ENCODE results near the gene PCDHGB3.
A peak's percentile ranks its signal among the peaks of the same experiment; 100 is the strongest.
"Not testable (repeated sequence)": the region's sequence is repeated elsewhere in the genome, so short reads cannot be mapped to it uniquely, and the experiment has no call there.

PCDHGB3 gene

DNA sequence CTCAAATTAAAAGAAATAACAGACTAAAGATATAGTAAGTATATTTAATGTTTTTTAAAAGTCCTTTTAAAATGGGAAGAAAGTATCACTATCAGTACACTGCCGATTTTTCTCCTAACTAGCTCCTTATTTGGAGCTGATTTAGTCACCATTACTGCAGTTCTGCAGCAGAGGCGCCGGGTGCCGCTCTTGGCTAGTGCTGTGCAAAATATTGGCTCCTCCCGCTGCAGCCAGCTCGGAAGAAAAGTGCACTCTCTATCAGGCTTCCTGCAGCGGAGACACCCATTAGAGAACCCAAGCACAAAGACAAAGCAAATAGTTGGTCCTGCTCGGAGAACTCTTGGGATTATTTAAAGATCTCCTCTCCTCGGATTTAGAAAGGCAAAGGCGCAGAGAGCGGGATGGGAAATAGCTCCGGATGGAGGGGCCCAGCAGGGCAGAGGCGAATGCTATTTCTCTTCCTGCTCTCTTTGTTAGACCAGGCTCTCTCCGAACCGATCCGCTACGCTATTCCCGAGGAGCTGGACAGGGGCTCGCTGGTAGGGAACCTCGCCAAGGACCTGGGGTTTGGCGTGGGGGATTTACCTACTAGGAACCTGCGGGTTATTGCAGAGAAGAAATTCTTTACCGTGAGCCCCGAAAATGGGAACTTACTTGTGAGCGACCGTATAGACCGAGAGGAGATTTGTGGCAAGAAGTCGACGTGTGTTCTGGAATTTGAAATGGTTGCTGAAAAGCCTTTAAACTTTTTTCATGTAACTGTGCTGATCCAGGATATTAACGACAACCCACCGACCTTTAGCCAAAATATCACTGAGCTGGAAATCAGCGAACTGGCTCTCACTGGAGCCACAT is at the start of gene PCDHGB3:
PCDHGB3 (plus strand) TSS at position 249 of the 855 bp plus-strand sequence; CDS start at position 402, 153 bp downstream.
- DNase-seq: no peak

DNA sequence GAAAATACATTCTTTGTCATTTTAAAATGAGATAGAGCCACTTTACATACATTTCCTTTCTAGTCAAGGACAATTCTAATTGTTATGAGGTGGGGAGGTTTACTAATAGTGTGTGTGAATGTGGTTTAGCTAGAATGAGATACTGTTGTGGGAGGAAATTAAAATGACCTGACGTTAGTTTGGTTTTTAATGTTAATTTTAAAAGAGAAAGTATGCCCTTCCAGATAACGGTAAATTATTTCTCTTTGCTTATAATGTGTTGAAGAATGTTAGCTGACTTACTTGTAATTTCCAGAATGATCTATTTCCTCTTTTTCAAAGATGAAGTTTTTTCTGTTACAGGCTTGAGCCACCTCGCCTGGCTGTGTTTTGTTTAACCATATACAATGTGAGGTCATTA is 47.8 kb upstream of the PCDHGB3 start:
- DNase-seq: no peak

DNA sequence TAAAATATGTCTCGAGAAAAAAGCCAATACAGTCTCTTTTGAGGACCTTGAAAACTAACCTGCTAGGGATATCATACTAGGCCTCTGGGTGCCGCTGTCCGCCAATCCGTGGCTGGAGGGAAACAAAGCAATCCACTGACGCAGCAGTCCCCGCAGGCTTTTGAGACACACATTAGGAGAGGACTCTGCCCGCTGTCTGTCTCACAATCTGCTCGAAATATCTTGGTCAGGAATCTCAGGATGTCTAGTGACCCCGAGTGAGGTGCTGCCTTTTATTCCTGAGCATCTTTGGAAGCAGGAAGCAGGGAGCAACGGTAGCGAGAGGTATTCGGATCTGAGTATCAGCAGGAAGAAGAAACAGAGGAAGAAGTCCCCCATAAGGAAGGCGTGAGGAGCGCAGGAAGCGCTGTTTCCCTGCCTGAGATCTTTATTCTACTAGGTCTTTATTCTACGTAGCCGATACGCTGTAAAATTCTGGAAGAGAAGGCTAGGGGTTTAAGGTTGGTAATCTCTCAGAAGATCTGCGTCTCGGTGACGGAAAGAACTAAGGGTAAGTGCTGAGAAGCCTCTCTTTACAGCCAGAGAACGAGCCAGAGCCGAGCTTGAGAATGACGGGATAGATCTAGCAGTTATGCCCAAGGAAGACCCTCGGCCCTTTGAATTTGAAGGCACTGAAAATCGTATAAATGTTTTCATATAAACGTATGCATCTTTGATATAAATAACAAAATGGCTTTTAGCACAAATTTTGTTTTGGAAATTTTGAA is 43.8 kb upstream of the PCDHGB3 start:
- peak; percentile 70 for DNase-seq

DNA sequence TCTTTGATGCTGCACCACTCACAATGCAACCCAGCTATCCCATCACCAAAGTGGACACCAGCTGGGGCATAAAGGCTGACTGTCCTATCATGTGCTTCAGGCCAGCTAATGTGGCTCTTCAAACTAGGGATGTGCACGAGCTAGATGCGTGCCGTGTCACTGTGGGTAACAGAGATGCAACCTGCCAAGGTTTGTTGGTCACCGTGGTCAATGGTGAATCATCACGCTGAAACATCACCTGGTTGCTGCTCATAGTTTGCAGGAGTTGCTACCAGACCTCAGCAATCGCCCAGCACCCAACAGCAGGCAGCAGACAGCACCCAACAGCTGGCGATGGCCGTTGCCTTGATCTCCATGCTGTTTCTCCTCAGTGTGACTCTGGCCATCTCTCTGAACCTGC is 41.8 kb upstream of the PCDHGB3 start:
- no peak for DNase-seq

DNA sequence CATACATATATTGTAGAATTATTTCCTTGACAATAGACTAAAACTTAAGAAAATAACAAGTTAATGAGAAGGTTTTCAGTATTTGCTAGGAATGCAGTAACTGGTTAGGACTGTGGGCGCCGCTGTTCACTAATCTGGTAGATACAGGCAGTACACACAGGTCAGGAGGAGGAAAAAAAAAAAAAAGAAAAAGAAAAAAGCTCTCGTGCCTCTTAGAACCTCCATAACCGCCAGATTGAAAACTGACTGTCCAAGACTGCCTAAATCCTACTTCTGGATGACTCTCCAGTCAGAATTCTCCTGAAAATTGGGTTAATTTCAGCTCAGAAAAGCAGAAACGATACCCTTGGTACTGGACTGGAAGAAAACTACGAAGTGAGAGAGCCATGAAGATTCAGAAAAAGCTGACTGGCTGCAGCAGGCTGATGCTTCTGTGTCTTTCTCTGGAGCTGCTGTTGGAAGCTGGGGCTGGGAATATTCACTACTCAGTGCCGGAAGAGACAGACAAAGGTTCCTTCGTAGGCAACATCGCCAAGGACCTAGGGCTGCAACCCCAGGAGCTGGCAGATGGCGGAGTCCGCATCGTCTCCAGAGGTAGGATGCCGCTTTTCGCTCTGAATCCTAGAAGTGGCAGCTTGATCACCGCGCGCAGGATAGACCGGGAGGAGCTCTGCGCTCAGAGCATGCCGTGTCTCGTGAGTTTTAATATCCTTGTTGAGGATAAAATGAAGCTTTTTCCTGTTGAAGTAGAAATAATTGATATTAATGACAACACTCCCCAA is 39.6 kb upstream of the PCDHGB3 start, which contains the start of gene PCDHGA1:
PCDHGA1 (plus strand) TSS at position 216 of the 782 bp plus-strand sequence.
- no peak for DNase-seq

DNA sequence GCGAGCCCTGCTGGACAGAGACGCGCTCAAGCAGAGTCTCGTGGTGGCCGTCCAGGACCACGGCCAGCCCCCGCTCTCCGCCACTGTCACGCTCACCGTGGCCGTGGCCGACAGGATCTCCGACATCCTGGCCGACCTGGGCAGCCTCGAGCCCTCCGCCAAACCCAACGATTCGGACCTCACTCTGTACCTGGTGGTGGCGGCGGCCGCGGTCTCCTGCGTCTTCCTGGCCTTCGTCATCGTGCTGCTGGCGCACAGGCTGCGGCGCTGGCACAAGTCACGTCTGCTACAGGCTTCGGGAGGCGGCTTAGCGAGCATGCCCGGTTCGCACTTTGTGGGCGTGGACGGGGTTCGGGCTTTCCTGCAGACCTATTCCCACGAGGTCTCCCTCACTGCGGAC is 37.5 kb upstream of the PCDHGB3 start:
- not testable (repeated sequence) for DNase-seq

DNA sequence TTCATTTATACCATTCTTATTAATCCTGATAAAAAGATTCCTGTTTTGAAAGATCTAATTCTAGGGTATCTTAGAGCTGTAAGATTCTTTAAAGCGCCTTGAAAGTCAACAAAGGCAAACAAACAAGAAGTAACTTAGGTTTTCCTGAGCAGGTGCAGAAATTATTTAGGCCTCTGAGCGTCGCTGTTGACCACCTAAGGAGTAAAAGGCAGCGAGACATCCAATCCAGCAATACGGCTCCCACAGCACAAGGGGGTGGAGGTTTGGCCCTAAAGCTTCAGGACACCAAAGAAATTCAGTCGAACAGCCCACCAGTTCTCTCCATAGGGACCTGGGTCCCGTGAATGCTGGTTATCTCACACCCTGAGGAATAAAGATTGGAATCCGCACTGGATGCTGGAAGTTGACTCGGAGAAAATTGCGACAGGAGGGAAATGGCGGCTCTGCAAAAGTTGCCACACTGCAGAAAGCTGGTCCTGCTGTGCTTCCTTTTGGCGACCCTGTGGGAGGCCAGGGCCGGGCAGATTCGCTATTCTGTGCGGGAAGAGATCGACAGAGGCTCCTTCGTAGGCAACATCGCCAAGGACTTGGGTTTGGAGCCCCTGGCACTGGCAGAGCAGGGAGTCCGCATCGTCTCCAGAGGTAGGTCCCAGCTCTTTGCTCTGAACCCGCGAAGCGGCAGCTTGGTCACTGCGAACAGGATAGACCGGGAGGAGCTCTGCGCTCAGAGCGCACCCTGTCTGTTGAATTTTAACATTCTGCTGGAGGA is 31.3 kb upstream of the PCDHGB3 start, which contains the start of gene PCDHGA2:
PCDHGA2 (plus strand) TSS at position 223 of the 769 bp plus-strand sequence.
- no peak for DNase-seq

DNA sequence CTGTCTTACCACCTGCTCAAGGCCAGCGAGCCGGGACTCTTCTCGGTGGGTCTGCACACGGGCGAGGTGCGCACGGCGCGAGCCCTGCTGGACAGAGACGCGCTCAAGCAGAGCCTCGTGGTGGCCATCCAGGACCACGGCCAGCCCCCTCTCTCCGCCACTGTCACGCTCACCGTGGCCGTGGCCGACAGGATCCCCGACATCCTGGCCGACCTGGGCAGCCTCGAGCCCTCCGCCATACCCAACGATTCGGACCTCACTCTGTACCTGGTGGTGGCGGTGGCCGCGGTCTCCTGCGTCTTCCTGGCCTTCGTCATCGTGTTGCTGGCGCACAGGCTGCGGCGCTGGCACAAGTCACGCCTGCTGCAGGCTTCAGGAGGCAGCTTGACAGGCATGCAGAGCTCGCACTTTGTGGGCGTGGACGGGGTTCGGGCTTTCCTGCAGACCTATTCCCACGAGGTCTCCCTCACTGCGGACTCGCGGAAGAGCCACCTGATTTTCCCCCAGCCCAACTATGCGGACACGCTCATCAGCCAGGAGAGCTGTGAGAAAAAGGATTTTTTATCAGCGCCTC is 29.2 kb upstream of the PCDHGB3 start:
- not testable (repeated sequence) for DNase-seq

DNA sequence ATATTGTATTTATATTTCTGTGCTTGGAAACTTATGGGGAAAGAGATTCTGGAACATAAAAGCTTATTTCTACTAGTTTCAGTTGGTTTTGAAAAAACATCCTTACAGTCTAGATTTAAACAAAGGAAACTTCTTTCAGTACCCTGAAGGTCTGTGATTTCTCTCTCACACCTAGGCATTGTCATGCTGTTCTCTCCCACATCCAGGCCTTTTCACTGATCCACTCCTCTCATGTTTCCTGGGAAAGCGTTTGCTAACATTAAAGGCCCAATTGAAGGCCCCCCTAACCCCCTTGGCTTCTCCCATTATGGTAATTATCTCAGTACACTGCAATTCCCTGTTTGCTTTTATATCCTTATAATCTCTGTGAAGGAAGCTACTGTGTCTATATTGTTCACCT is 27.3 kb upstream of the PCDHGB3 start:
- no peak for DNase-seq

DNA sequence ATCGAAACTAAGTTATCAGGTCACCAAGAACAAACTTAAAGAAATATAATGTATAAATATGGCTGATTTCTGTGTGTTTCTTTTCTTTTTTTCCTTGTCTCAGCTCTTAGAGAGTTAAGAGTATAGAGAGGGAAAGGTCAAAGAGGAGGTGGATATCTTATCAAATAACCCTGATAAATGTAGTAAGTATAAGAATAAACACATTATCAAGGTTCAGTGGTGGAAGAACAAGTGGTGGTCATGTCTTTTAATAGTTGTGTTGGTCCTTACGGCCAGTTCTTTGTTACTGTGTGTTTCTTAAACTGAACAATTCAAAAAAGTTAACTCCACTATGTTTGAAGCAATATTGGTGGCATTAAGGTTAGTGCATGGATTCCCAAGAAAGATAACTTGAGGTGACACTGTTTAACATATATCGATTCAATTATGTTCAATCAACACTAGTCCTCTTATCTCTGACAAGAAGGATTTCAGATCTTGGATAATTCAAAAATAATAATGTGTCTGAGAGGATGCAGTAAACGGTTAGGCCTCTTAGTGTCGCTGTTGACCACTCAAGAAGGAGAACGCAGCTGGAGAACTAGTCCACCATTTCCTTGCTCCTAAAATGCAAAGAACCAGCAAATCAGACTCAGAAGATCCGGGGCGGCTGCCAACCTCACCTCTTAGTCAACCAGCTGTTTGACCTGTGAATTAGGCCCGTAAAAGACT is 26.6 kb upstream of the PCDHGB3 start, which contains the start of gene PCDHGA3:
PCDHGA3 (plus strand) TSS at position 588 of the 711 bp plus-strand sequence. CDS start 205 bp downstream, outside the sequence.
- no peak for DNase-seq

DNA sequence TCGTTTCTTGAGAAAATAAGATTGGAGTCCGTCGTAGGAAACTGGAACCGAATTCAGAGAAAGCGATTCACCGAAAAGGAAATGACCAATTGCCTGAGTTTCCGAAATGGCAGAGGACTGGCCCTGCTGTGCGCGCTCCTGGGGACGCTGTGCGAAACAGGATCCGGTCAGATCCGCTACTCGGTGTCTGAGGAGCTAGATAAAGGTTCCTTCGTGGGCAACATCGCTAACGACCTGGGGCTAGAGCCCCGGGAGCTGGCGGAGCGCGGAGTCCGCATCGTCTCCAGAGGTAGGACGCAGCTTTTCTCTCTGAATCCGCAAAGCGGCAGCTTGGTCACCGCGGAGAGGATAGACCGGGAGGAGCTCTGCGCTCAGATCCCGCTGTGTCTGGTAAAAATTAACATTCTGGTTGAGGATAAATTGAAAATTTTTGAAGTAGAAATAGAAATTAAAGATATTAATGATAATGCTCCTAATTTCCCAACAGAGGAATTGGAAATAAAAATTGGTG is 26.0 kb upstream of the PCDHGB3 start:
- no peak for DNase-seq

DNA sequence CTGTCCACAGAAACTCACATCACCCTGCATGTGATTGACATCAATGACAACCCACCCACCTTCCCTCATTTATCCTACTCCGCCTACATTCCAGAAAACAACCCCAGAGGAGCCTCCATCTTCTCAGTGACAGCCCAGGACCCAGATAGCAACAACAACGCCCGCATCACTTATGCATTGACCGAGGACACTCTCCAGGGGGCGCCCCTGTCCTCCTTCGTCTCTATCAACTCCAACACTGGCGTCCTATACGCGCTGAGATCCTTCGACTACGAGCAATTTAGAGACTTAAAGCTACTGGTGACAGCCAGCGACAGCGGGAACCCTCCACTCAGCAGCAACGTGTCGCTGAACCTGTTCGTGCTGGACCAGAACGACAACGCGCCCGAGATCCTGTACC is 24.7 kb upstream of the PCDHGB3 start:
- DNase-seq: no peak

DNA sequence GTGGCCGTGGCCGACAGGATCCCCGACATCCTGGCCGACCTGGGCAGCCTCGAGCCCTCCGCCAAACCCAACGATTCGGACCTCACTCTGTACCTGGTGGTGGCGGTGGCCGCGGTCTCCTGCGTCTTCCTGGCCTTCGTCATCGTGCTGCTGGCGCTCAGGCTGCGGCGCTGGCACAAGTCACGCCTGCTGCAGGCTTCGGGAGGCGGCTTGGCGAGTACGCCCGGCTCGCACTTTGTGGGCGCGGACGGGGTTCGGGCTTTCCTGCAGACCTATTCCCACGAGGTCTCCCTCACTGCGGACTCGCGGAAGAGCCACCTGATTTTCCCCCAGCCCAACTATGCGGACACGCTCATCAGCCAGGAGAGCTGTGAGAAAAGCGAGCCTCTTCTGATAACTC is 24.0 kb upstream of the PCDHGB3 start:
- DNase-seq: not testable (repeated sequence)

DNA sequence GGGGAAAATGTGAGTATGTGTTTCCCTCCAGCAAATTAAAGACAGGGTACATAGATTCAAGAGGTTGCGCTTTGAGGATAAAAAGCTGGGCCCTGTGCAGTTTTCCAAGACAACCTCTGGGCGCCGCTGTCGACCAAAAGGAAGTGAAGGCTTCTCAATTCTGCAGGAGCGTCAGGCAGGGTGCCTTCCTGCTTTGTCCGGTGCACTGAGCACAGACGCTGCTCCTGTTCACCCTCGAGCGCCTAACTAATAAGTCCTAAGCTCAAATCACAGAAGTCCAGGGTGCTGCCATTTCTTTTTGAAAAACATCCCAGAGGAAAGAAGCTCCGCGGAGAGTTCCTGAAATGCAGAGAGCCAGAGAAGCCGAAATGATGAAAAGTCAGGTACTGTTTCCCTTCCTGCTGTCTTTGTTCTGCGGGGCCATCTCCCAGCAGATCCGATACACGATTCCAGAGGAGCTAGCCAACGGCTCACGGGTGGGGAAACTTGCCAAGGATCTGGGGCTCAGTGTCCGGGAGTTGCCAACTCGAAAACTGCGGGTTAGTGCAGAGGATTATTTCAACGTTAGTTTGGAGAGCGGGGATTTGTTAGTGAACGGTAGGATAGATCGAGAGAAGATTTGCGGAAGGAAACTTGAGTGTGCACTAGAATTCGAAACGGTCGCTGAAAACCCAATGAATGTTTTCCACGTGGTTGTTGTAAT is 20.0 kb upstream of the PCDHGB3 start, which contains the start of gene PCDHGB1:
PCDHGB1 (plus strand) TSS at position 183 of the 703 bp plus-strand sequence; CDS start at position 345, 162 bp downstream.
- DNase-seq: no peak

DNA sequence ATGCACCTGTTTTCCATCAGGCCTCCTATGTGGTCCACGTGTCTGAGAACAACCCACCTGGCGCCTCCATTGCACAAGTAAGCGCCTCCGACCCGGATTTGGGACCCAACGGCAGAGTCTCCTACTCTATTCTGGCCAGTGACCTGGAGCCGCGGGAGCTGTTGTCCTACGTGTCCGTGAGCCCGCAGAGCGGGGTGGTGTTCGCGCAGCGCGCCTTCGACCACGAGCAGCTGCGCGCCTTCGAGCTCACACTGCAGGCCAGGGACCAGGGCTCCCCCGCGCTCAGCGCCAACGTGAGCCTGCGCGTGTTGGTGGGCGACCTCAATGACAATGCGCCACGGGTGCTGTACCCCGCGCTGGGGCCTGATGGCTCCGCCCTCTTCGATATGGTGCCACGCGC is 18.5 kb upstream of the PCDHGB3 start:
- no peak for DNase-seq

DNA sequence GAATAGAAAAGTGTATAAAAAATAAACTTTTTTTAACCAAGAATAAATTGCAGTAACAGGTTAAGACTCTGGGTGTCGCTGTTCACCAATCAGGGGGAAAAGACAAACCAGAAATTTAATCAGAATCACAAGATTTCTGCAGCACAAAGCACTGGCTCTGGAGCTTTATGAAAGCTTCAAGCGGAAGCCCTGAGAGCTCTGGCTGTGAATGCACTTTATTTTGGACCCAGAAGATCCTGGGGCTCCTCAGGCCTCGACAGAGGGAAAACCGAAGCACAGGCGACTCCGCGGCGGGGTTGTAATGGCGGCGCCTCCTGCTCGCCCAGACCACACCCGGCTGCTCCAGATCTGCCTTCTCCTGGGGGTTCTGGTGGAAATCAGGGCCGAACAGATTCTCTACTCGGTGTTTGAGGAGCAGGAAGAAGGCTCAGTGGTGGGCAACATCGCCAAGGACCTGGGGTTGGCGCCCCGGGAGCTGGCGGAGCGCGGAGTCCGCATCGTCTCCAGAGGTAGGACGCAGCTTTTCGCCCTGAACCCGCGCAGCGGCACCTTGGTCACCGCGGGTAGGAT is 15.1 kb upstream of the PCDHGB3 start, which contains the start of gene PCDHGA4:
PCDHGA4 (plus strand) TSS at position 122 of the 570 bp plus-strand sequence; CDS start at position 209, 87 bp downstream.
- no peak for DNase-seq

DNA sequence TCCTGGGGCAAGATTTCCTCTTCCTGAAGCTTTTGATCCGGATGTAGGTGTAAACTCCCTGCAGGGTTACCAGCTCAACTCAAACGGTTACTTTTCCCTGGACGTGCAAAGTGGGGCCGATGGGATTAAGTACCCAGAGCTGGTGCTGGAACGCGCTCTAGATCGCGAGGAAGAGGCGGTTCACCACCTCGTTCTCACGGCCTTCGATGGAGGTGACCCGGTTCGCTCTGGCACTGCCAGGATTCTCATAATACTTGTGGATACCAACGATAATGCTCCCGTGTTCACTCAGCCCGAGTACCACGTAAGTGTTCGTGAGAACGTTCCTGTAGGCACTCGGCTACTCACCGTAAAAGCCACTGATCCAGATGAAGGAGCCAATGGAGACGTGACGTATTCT is 14.4 kb upstream of the PCDHGB3 start:
- DNase-seq: no peak

DNA sequence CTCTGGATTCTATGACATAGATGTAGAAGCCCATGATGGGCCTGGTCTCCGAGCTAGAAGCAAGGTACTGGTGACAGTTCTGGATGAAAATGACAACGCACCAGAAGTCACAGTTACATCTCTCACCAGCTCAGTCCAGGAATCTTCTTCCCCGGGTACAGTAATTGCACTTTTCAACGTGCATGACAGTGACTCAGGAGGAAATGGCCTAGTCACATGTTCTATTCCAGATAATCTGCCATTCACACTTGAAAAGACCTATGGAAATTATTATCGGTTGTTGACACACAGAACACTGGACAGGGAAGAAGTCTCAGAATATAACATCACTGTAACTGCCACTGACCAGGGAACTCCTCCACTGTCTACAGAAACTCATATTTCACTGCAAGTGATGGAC is 13.9 kb upstream of the PCDHGB3 start:
- no peak for DNase-seq

DNA sequence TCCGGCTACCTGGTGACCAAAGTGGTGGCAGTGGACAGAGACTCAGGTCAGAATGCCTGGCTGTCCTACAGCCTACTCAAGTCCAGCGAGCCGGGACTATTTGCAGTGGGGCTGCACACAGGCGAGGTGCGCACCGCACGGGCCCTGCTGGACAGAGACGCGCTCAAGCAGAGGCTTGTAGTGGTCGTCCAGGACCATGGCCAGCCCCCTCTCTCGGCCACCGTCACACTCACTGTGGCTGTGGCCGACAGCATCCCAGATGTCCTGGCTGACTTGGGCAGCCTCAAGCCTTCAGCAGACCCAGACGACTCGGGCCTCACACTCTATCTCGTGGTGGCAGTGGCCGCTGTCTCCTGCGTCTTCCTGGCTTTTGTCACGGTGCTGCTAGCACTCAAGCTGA is 13.1 kb upstream of the PCDHGB3 start:
- no peak for DNase-seq

Measured in activated naive CD4-positive, alpha-beta T cell treated with anti-CD3 and anti-CD28 coated beads, Interleukin-2, amount 50 U/mL, for 16 hours (primary cell).